ENCODE results near the gene ANLN. TPM values are rescaled to one million over a fixed set of nuclear protein-coding genes. Genes with fewer than 3 reads are reported as not detected.
"Not testable (repeated sequence)": the region's sequence is repeated elsewhere in the genome, so short reads cannot be mapped to it uniquely, and the experiment has no call there.

Gene ANLN
- total and polyA plus RNA-seq, 4 donors, result 0.17 to 27.0 (median 1.3) TPM

DNA sequence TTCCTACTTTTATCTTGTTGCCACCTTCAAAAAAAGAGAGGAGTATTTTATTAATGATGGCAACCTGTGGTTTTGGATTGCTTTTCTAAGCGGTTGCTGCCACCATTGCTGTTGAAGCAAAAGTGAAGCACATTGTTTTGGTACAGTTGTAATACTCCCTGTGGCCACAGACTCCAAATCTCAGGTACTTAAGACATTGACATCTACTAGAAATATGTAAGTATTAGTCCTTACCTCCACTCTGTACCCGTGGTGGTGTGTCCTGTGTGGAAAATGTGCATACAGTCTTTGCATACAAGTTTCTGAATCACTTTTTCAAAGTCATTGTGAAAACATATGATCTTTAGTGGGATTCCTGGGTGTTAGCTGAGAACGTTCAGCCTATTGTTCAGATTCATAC, 85.7 kb downstream of the ANLN start:
- H3K4me3 ChIP-seq (ENCODE audit: low read depth in 1 of 3, low read length in 3 of 3), result no peak overlapping the region
- H3K27me3 ChIP-seq (ENCODE audit: control insufficient read depth in 4 of 4, insufficient read depth in 4 of 4, low read length in 3 of 4), result no peaks in the 10 kb centered on the region
- H3K36me3 ChIP-seq (ENCODE audit: control insufficient read depth in 4 of 4, insufficient read depth in 3 of 4, low read depth in 1 of 4, low read length in 3 of 4), result no peaks in the 10 kb centered on the region
- H3K4me1 ChIP-seq (ENCODE audit: control insufficient read depth in 4 of 4, insufficient read depth in 4 of 4, low read length in 3 of 4), result peaks cover 0 to 18% (median 5%) of the 10 kb centered on the region in 4 donors
- TF ChIP-seq TAF1 (conservative IDR thresholded peaks at IDR 0.05) (no peak), NR2F2 (IDR thresholded peaks at IDR 0.05) (no peak), ZBTB33 (IDR thresholded peaks at IDR 0.05) (no peak), YY1 (IDR thresholded peaks at IDR 0.05) (no peak), JUND (IDR thresholded peaks at IDR 0.05) (no peak), MAX (IDR thresholded peaks at IDR 0.05) (no peak), EGR1 (IDR thresholded peaks at IDR 0.05; ENCODE audit: low read depth in 2 of 2) (no peak)
- no peak for DNase-seq (ENCODE audit: low spot score)
- H3K9me3 ChIP-seq (ENCODE audit: control insufficient read depth in 4 of 4, low read length in 3 of 4), result no peaks in the 10 kb centered on the region
- H3K27ac ChIP-seq (ENCODE audit: low read depth in 1 of 2, low read length in 2 of 2), result no peak overlapping the region
- H3K9ac ChIP-seq (ENCODE audit: low read depth in 1 of 2, low read length in 2 of 2), result no peak overlapping the region
- 91% methylated on average over 3 of the region's 3 CpGs for WGBS

DNA sequence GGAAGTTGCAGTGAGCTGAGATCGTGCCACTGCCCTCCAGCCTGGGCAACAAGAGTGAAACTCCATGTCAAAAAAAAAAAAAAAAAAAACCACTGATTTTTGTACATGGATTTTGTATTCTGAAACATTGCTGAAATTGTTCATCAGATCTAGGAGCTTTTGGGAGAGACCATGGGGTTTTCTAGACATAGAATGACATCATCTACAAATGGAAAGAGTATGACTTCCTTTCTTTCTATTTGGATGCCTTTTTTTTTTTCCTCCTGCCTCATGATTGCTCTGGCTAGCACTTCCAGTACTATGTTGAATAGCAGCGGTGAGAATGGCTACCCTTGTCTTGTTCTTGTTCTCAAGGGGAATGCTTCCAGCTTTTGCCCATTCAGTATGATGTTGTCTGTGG, 89.1 kb downstream of the ANLN start:
- no peak overlapping the region for H3K4me3 ChIP-seq (ENCODE audit: low read depth in 1 of 3, low read length in 3 of 3)
- H3K9me3 ChIP-seq (ENCODE audit: control insufficient read depth in 4 of 4, low read length in 3 of 4), result no peaks in the 10 kb centered on the region
- no peak for DNase-seq (ENCODE audit: low spot score)
- no peak overlapping the region for H3K27ac ChIP-seq (ENCODE audit: low read depth in 1 of 2, low read length in 2 of 2)
- H3K27me3 ChIP-seq (ENCODE audit: control insufficient read depth in 4 of 4, insufficient read depth in 4 of 4, low read length in 3 of 4), result no peaks in the 10 kb centered on the region
- TF ChIP-seq RAD21 (IDR thresholded peaks at IDR 0.05), result no peak
- no peak for TF ChIP-seq ZBTB33 (IDR thresholded peaks at IDR 0.05)
- TF ChIP-seq, protein P1, sequence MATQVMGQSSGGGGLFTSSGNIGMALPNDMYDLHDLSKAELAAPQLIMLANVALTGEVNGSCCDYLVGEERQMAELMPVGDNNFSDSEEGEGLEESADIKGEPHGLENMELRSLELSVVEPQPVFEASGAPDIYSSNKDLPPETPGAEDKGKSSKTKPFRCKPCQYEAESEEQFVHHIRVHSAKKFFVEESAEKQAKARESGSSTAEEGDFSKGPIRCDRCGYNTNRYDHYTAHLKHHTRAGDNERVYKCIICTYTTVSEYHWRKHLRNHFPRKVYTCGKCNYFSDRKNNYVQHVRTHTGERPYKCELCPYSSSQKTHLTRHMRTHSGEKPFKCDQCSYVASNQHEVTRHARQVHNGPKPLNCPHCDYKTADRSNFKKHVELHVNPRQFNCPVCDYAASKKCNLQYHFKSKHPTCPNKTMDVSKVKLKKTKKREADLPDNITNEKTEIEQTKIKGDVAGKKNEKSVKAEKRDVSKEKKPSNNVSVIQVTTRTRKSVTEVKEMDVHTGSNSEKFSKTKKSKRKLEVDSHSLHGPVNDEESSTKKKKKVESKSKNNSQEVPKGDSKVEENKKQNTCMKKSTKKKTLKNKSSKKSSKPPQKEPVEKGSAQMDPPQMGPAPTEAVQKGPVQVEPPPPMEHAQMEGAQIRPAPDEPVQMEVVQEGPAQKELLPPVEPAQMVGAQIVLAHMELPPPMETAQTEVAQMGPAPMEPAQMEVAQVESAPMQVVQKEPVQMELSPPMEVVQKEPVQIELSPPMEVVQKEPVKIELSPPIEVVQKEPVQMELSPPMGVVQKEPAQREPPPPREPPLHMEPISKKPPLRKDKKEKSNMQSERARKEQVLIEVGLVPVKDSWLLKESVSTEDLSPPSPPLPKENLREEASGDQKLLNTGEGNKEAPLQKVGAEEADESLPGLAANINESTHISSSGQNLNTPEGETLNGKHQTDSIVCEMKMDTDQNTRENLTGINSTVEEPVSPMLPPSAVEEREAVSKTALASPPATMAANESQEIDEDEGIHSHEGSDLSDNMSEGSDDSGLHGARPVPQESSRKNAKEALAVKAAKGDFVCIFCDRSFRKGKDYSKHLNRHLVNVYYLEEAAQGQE (IDR thresholded peaks at IDR 0.05), result no peak
- no peak for TF ChIP-seq TAF1 (conservative IDR thresholded peaks at IDR 0.05)
- no peak for TF ChIP-seq JUND (IDR thresholded peaks at IDR 0.05)
- TF ChIP-seq RXRA (IDR thresholded peaks at IDR 0.05), result no peak
- no peak for TF ChIP-seq HNF4A (conservative IDR thresholded peaks at IDR 0.05)
- WGBS, result 95% methylated on average over 2 of the region's 2 CpGs
- H3K9ac ChIP-seq (ENCODE audit: low read depth in 1 of 2, low read length in 2 of 2), result no peak overlapping the region
- H3K4me1 ChIP-seq (ENCODE audit: control insufficient read depth in 4 of 4, insufficient read depth in 4 of 4, low read length in 3 of 4), result no peaks in the 10 kb centered on the region
- H3K36me3 ChIP-seq (ENCODE audit: control insufficient read depth in 4 of 4, insufficient read depth in 3 of 4, low read depth in 1 of 4, low read length in 3 of 4), result no peaks in the 10 kb centered on the region

DNA sequence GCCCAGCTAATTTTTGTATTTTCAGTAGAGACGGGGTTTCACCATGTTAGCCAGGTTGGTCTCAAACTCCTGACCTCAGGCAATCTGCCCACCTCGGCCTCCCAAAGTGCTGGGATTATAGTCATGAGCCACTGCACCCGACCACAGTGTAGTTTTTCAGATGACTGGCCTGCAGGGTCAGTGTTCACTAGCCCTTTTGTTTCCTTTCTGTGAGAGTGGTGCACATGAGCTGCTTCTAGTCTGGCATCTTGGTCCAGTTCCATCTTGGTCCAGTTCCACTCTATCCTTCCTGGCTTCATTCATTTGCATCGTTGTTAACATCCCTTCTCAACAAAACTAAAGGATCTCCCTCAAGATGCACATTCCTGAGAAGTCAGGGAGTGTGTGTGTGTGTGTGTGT, 94.2 kb downstream of the ANLN start:
- not testable (repeated sequence) for H3K9me3 ChIP-seq (ENCODE audit: control insufficient read depth in 4 of 4, low read length in 3 of 4); H3K4me3 ChIP-seq (ENCODE audit: low read depth in 1 of 3, low read length in 3 of 3); DNase-seq (ENCODE audit: low spot score); H3K9ac ChIP-seq (ENCODE audit: low read depth in 1 of 2, low read length in 2 of 2); H3K4me1 ChIP-seq (ENCODE audit: control insufficient read depth in 4 of 4, insufficient read depth in 4 of 4, low read length in 3 of 4); H3K27me3 ChIP-seq (ENCODE audit: control insufficient read depth in 4 of 4, insufficient read depth in 4 of 4, low read length in 3 of 4); H3K36me3 ChIP-seq (ENCODE audit: control insufficient read depth in 4 of 4, insufficient read depth in 3 of 4, low read depth in 1 of 4, low read length in 3 of 4); H3K27ac ChIP-seq (ENCODE audit: low read depth in 1 of 2, low read length in 2 of 2)
- WGBS, result 79% methylated on average over 4 of the region's 4 CpGs

Measured in liver (tissue), 9 donors.